Brain microvascular endothelial cell (primary cell): ENCODE results near the gene NOSIP.

Experiments used
- DNase-seq: peaks from one replicate; pipeline ENCODE4 v3.0.0-alpha.2; 2020
- H3K27ac ChIP-seq: fragments of 250-450 bp; sonication (Bioruptor Pico); 2 replicates; pipeline ENCODE4 v1.5.1; 2020; ENCODE audit warnings: mild to moderate bottlenecking, moderate library complexity
- H3K27me3 ChIP-seq: fragments of 250-450 bp; sonication (Bioruptor Pico); replicated peaks from 2 replicates; pipeline ENCODE4 v1.5.1; 2020; ENCODE audit warnings: mild to moderate bottlenecking
- H3K36me3 ChIP-seq: fragments of 250-450 bp; sonication (Bioruptor Pico); replicated peaks from 2 replicates; pipeline ENCODE4 v1.5.1; 2020; ENCODE audit warnings: mild to moderate bottlenecking
- H3K4me3 ChIP-seq: 2 replicates; pipeline ENCODE4 v1.5.1; 2011; ENCODE audit warnings: low read depth, mild to moderate bottlenecking, control low read depth, low read length, moderate library complexity
- CTCF ChIP-seq: IDR thresholded peaks from 2 replicates; pipeline ENCODE4 v1.5.1; 2011; ENCODE audit warnings: low read depth, mild to moderate bottlenecking, moderate library complexity, low read length, control low read depth, inconsistent platforms; ENCODE audit errors: missing control alignments
- in situ Hi-C: cut with HindIII; loops from 2 replicates; pipeline ENCODE4 v1.10.0; 2017; ENCODE audit warnings: low sequenced_read_pairs, low pct_ligation_motif_present

NOSIP gene

GRCh38 chr19:49533551-49534488, 46.5 kb downstream of the NOSIP start:
- peak; percentile 48 for TF ChIP-seq CTCF
- in situ Hi-C loops, result no loop called here
- Histone ChIP-seq H3K27ac (peak overlapping the region; percentile 68), H3K4me3 (peak overlapping the region; percentile 64), H3K27me3 (no peaks in the 10 kb centered on the region), H3K36me3 (peaks cover 47% of the 10 kb centered on the region)
- DNase-seq, result peak; percentile 44

- in situ Hi-C loops, result no loop called here
- no peak for TF ChIP-seq CTCF
Measured at GRCh38 chr19:49530708-49531107, 49.6 kb downstream of the NOSIP start.

DNA sequence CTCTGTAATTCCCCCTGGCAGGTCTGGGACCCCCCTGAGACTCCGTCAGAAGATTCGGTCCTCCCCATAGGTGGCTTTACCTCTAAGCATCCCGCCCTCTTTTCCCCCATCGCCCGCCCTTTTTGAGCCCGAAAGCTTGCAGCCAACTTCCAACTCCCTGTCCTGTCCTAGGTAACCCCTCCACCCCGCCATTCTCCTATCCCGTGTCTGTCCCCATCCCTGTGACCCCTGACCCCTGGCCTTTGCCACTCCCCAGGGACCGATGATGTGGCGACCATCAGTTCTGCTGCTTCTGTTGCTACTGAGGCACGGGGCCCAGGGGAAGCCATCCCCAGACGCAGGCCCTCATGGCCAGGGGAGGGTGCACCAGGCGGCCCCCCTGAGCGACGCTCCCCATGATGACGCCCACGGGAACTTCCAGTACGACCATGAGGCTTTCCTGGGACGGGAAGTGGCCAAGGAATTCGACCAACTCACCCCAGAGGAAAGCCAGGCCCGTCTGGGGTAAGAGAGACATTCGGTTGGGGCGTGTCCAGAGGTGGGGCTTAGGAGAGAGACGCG, 52.1 kb downstream of the NOSIP start:
- Histone ChIP-seq H3K36me3 (peaks cover 23% of the 10 kb centered on the region), H3K4me3 (peak overlapping the region; percentile 78), H3K27ac (peak overlapping the region; percentile 76), H3K27me3 (no peaks in the 10 kb centered on the region)
- peak; percentile 44 for DNase-seq
- TF ChIP-seq CTCF, result no peak
- in situ Hi-C loops, result no loop called here

More at GRCh38 chr19:49530708-49531107, 49.6 kb downstream of the NOSIP start:
- H3K4me3 ChIP-seq, result no peak overlapping the region
- H3K27ac ChIP-seq, result no peak overlapping the region
- H3K27me3 ChIP-seq, result no peaks in the 10 kb centered on the region
- H3K36me3 ChIP-seq, result peaks cover 34% of the 10 kb centered on the region
- no peak for DNase-seq

DNA sequence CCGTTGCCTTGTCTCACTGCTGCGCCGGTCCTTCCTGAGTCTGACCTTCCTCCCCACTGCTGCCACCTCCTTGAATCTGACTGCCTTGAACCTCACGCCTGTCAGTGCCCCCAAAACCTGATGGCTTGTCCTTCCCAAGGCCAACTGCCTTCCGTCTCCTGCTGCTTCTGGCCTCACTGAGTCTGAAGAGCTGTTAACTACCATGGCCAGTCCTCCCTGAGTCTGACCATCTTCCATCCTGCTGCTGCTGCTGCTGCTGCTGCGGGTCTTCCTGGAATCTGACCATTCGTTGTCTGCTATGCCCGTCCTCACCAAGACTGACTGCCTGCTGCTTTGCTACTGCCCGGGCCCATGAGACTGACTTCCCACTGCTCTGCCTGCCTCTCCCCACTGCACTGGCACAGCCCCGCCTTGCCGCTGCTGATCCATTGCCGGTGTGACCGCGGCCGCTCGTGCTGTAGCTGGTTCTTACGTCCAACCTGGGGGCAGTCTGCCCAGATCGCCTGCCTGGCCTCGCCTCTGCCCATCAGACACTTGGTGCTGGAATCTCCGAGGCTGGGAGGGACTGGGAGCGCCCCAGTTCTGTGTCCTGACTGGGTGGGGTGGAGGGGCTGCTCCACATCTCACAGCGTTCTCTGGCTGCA, 55.4 kb downstream of the NOSIP start:
- H3K36me3 ChIP-seq, result peaks cover 2% of the 10 kb centered on the region
- H3K27me3 ChIP-seq, result no peaks in the 10 kb centered on the region
- H3K4me3 ChIP-seq, result no peak overlapping the region
- H3K27ac ChIP-seq, result no peak overlapping the region
- in situ Hi-C loops, result no loop called here
- no peak for DNase-seq
- TF ChIP-seq CTCF, result no peak

DNA sequence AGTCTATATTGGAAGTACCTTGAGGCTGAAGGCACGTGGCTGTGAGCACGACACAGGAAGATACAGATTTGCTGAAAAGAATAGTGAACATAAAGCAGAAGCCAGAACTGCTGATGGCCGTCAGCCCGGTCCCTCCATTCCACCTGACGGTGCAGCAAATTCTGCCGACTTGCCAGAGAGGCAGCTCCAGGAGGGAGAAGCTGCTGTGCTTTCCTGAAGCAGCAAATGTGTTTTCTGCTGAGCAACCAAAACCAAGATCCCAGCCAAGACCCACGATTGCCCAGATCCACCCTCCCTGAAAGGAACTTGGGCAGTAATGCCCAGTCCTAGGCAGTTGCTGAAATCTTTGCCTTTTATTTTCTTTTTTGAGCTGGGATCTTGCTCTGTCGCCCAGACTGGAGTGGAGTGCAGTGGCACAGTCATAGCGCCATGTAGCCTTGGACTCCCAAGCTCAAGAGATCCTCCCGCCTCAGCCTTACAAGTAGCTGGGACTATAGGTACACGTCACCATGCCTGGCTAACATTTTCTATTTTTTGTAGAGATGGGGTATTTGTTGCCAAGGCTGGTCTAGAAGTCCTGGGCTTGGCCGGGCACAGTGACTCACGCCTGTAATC, 59.5 kb downstream of the NOSIP start:
- no peak for TF ChIP-seq CTCF
- no peaks in the 10 kb centered on the region for H3K27me3 ChIP-seq
- in situ Hi-C loops, result no loop called here
- no peaks in the 10 kb centered on the region for H3K36me3 ChIP-seq
- H3K4me3 ChIP-seq, result no peak overlapping the region
- no peak overlapping the region for H3K27ac ChIP-seq
- no peak for DNase-seq
